ENCODE data around the gene DCP2. TPM values are rescaled to one million over a fixed set of nuclear protein-coding genes. Genes with fewer than 3 reads are reported as not detected.
"Not testable (repeated sequence)": the region's sequence is repeated elsewhere in the genome, so short reads cannot be mapped to it uniquely, and the experiment has no call there.

Gene DCP2
- total RNA-seq, 8 experiments from 2014 or later, result 19.2 to 87.5 (median 28.0) TPM

- no peak overlapping the region for H3K27ac ChIP-seq
- WGBS, 10 experiments, result 0 to 90% (median 51%) methylated on average over 1 to 2 of the region's 2 CpGs; no CpG with 5 or more reads in 1 of the 10 experiments
- no peak overlapping the region for H3K4me3 ChIP-seq
- peaks cover 14 to 27% of the 10 kb centered on the region in 2 donors for H3K4me1 ChIP-seq (replicated peaks in 1 of 2)
- in situ Hi-C loops (cut with MboI; ENCODE audit: low pct_unique_long_range_greater_than_20kb in 2 of 9, low sequenced_read_pairs in 9 of 9, unreplicated experiment in 9 of 9), result no loop called here
- ATAC-seq (replicated peaks in 6 of 8), result peak in 3 of 8 experiments; percentile 21 to 62 (median 26)
Measured at GRCh38 chr5:112957036-112957808, 19.4 kb upstream of the DCP2 start.

GRCh38 chr5:112958093-112959088, 18.2 kb upstream of the DCP2 start:
- H3K27ac ChIP-seq, result no peak overlapping the region
- H3K4me3 ChIP-seq, result no peak overlapping the region
- WGBS, 10 experiments, result 0 to 93% (median 61%) methylated on average over 1 to 5 of the region's 5 CpGs
- H3K4me1 ChIP-seq (replicated peaks in 1 of 2), result peaks cover 14 to 27% of the 10 kb centered on the region in 2 donors
- peak; percentile 55 to 88 (median 80) for ATAC-seq (replicated peaks in 6 of 8)
- in situ Hi-C loops (cut with MboI; ENCODE audit: low pct_unique_long_range_greater_than_20kb in 2 of 9, low sequenced_read_pairs in 9 of 9, unreplicated experiment in 9 of 9), result no loop called here

DNA sequence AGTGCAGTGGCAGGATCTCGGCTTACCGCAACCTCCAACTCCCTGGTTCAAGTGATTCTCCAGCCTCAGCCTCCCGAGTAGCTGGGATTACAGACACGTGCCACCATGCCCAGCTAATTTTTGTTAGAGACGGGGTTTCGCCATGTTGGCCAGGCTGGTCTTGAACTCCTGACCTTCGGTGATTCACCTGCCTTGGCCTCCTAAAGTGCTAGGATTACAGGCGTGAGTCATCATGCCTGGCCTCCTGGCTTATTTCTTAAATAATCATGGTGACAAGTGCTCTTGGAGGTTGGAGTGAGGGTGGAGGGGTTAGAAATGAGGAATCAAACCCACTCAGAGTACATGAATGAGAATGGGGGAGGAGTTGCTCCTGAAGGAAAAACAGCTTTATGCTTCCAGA, 16.7 kb upstream of the DCP2 start:
- 80 to 92% (median 86%) methylated on average over 2 to 7 of the region's 8 CpGs; no CpG with 5 or more reads in 4 of the 10 experiments for WGBS, 10 experiments
- peak in 4 of 8 experiments; percentile 47 to 71 (median 66) for ATAC-seq (replicated peaks in 6 of 8)
- H3K4me3 ChIP-seq; in situ Hi-C loops (cut with MboI; ENCODE audit: low pct_unique_long_range_greater_than_20kb in 2 of 9, low sequenced_read_pairs in 9 of 9, unreplicated experiment in 9 of 9): not testable (repeated sequence)
- Histone ChIP-seq H3K4me1 (replicated peaks in 1 of 2) (peaks cover 14 to 27% of the 10 kb centered on the region in 2 donors), H3K27ac (peak overlapping the region; percentile 24 to 59)

DNA sequence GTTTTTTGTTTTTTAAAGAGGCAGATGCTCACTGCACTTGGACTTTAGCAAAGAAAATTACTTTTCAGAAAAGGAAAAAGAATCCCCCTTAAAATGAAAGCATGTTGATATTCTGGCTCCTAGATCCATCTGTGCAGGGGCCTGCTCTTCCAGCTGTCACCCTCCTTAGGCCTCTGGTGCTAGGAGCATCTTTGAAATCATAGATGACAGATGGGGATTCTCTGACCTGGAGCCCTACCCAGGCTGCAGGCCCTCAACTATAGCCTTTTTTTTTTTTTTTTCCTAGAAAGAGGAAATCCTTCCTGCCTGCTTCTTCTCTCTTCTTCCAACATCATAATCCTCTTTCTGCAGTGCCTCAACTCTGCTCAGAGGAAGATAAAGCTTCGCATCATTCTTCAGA, 16.3 kb upstream of the DCP2 start:
- in situ Hi-C loops (cut with MboI; ENCODE audit: low pct_unique_long_range_greater_than_20kb in 2 of 9, low sequenced_read_pairs in 9 of 9, unreplicated experiment in 9 of 9), result no loop called here
- WGBS, 10 experiments, result 88 to 100% (median 100%) methylated on average over 1 of the region's 1 CpG; no CpG with 5 or more reads in 3 of the 10 experiments
- no peak overlapping the region for H3K4me3 ChIP-seq
- peak overlapping the region in 1 of 2 donors; percentile 59 for H3K27ac ChIP-seq
- H3K4me1 ChIP-seq (replicated peaks in 1 of 2), result peaks cover 14 to 27% of the 10 kb centered on the region in 2 donors
- peak in 5 of 8 experiments; percentile 8 to 94 (median 82) for ATAC-seq (replicated peaks in 6 of 8)

DNA sequence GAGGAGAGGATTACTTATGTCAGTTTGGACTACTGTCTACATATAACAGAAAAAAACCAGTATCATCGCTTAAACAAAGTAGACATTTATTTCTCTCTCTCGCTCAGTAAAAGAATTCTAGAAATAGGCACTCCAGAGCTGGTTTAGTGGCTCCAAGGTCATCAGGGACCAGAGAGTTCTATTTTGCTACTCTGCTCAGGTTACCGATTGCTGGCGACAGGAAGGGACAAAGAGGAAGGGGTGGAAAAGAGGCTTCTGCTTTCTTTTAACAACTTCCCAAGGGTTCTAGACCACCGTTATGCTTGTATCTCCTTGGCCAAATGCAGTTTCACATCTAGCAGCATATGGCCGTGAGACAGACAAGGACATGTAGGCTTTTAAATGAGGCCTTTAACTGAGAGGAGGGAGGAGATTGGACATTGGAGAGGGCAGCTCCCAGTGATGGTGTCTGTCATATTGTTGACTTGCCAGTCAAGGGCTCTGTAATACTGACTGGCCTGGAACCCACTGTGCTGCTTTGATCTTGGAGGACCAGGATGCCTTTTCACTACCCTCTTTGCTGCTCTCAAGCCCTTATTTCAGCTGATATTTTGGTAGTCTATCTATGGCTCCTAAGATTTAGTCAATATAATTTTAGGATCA, 15.6 kb upstream of the DCP2 start:
- in situ Hi-C loops (cut with MboI; ENCODE audit: low pct_unique_long_range_greater_than_20kb in 2 of 9, low sequenced_read_pairs in 9 of 9, unreplicated experiment in 9 of 9), result no loop called here
- Histone ChIP-seq H3K4me1 (replicated peaks in 1 of 2) (peaks cover 14 to 27% of the 10 kb centered on the region in 2 donors), H3K27ac (peak overlapping the region in 1 of 2 donors; percentile 14), H3K4me3 (no peak overlapping the region)
- WGBS, 10 experiments, result 88 to 100% (median 96%) methylated on average over 1 to 6 of the region's 6 CpGs
- no peak for ATAC-seq (replicated peaks in 6 of 8)

- H3K4me3 ChIP-seq; in situ Hi-C loops (cut with MboI; ENCODE audit: low pct_unique_long_range_greater_than_20kb in 2 of 9, low sequenced_read_pairs in 9 of 9, unreplicated experiment in 9 of 9); H3K27ac ChIP-seq; ATAC-seq (replicated peaks in 6 of 8): not testable (repeated sequence)
- peaks cover 14 to 24% of the 10 kb centered on the region in 2 donors for H3K4me1 ChIP-seq (replicated peaks in 1 of 2)
- 31 to 100% (median 95%) methylated on average over 1 to 3 of the region's 3 CpGs; no CpG with 5 or more reads in 3 of the 10 experiments for WGBS, 10 experiments
Measured at GRCh38 chr5:112963374-112963733, 13.2 kb upstream of the DCP2 start.

GRCh38 chr5:112965733-112966306, 10.8 kb upstream of the DCP2 start:
- peaks cover 7 to 12% of the 10 kb centered on the region in 2 donors for H3K4me1 ChIP-seq (replicated peaks in 1 of 2)
- H3K27ac ChIP-seq, result no peak overlapping the region
- 75 to 100% (median 90%) methylated on average over 1 to 7 of the region's 8 CpGs; no CpG with 5 or more reads in 1 of the 10 experiments for WGBS, 10 experiments
- no peak for ATAC-seq (replicated peaks in 6 of 8)
- in situ Hi-C loops (cut with MboI; ENCODE audit: low pct_unique_long_range_greater_than_20kb in 2 of 9, low sequenced_read_pairs in 9 of 9, unreplicated experiment in 9 of 9), result no loop called here
- H3K4me3 ChIP-seq, result no peak overlapping the region

GRCh38 chr5:112967520-112968083, 9.0 kb upstream of the DCP2 start:
- in situ Hi-C loops (cut with MboI; ENCODE audit: low pct_unique_long_range_greater_than_20kb in 2 of 9, low sequenced_read_pairs in 9 of 9, unreplicated experiment in 9 of 9), result no loop called here
- H3K4me1 ChIP-seq (replicated peaks in 1 of 2), result peaks cover 8 to 15% of the 10 kb centered on the region in 2 donors
- ATAC-seq (replicated peaks in 6 of 8), result no peak
- no peak overlapping the region for H3K4me3 ChIP-seq
- 87 to 100% (median 95%) methylated on average over 1 to 6 of the region's 6 CpGs; no CpG with 5 or more reads in 2 of the 10 experiments for WGBS, 10 experiments
- H3K27ac ChIP-seq, result no peak overlapping the region

DNA sequence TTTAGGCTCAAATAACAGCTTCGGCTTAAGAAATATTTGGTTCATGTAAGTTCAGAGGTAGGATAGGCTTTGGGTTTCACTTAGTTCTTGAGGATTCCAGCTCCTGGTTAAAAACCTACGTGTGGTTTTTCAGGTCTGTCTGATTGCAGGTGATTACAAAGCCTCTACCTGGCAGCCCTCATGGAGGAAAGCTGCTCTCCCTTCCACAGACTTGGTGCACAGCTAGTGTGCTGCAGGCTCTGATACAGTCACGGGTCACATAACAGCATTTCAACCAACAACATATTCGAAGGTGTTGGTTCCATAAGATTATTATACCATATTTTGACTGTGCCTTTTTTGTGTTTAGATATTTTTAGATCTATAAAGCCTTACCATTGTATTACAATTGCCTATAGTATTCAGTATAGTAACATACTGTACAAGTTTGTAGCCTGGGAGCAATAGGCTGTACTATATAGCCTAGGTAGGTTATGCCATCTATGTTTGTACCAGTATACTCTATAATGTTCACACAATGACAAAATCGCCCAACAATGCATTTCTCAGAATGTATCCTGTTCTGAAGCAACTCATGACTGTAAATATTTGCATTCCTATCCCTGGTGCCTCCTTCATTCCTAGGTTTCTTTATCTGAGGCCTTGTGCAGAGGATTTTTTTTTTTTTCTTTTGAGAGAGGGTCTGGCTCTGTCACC, 8.0 kb upstream of the DCP2 start:
- in situ Hi-C loops (cut with MboI; ENCODE audit: low pct_unique_long_range_greater_than_20kb in 2 of 9, low sequenced_read_pairs in 9 of 9, unreplicated experiment in 9 of 9), result no loop called here
- no peak overlapping the region for H3K27ac ChIP-seq
- 59 to 100% (median 86%) methylated on average over 1 to 5 of the region's 5 CpGs for WGBS, 10 experiments
- H3K4me3 ChIP-seq, result no peak overlapping the region
- peaks cover 8 to 15% of the 10 kb centered on the region in 2 donors for H3K4me1 ChIP-seq (replicated peaks in 1 of 2)
- ATAC-seq (replicated peaks in 6 of 8), result peak in 7 of 8 experiments; percentile 10 to 91 (median 31)

DNA sequence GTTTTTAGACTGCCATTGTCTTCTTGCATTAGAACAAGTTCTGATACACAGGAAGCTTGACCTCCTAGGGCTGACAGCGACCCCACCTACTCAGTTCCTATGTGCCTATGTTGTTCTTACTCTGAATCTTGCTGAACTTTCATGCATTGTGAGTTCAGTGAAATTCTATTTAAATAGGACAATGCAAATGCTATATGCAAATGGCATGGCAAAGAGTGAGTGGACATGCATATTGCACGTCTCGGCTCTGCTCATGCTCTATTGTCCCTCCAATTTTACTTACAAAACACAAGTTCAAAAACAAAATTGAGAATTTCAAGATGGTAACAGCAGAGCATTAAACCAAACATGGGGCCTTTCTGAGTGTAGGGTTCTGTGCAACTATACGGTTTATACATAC, 5.3 kb upstream of the DCP2 start:
- ATAC-seq (replicated peaks in 6 of 8), result peak in 4 of 8 experiments; percentile 18 to 74 (median 64)
- Histone ChIP-seq H3K27ac (no peak overlapping the region), H3K4me1 (replicated peaks in 1 of 2) (peaks cover 13 to 21% of the 10 kb centered on the region in 2 donors), H3K4me3 (no peak overlapping the region)
- in situ Hi-C loops (cut with MboI; ENCODE audit: low pct_unique_long_range_greater_than_20kb in 2 of 9, low sequenced_read_pairs in 9 of 9, unreplicated experiment in 9 of 9), result no loop called here
- 0 to 100% (median 59%) methylated on average over 1 to 4 of the region's 4 CpGs; no CpG with 5 or more reads in 1 of the 10 experiments for WGBS, 10 experiments

DNA sequence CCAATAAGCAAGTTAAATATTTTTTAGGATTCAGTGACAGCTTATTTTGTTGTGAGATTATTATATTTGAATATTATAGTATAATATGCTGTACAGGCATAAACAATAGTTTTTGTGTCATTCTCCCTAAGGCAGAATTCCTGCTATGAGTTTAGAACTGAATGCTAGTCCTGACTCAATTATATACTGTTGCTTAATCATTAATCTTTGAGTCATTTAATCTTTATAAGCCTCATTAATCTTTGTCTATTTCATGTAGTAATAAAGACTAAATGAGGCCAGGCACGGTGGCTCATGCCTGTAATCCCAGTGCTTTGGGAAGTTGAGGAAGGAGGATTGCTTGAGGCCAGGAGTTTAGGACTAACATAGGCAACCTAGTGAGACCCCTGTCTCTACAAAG, 3.6 kb upstream of the DCP2 start:
- in situ Hi-C loops (cut with MboI; ENCODE audit: low pct_unique_long_range_greater_than_20kb in 2 of 9, low sequenced_read_pairs in 9 of 9, unreplicated experiment in 9 of 9), result no loop called here
- Histone ChIP-seq H3K4me1 (replicated peaks in 1 of 2) (peaks cover 14 to 21% of the 10 kb centered on the region in 2 donors), H3K4me3 (no peak overlapping the region), H3K27ac (no peak overlapping the region)
- ATAC-seq (replicated peaks in 6 of 8), result no peak
- 50 to 100% (median 60%) methylated on average over 1 of the region's 1 CpG; no CpG with 5 or more reads in 5 of the 10 experiments for WGBS, 10 experiments

Measured in motor neuron (in vitro differentiated cells).